HepG2 (cell line): ENCODE measurements around the gene TUBB4A. TPM values are rescaled to one million over a fixed set of nuclear protein-coding genes. Genes with fewer than 3 reads are reported as not detected.
A peak's percentile ranks its signal among the peaks of the same experiment; 100 is the strongest.

Experiments
- BCL6 ChIP-seq: IDR thresholded peaks from 2 replicates; pipeline ENCODE4 v1.6.1; 2016; ENCODE audit warnings: missing genetic modification reagents, missing compliant biosample characterization
- CCAR2 ChIP-seq: fragments of 200-400 bp; formaldehyde crosslinking; optimal IDR thresholded peaks from 2 replicates; pipeline ENCODE3; 2018; ENCODE audit warnings: low read depth, mild to moderate bottlenecking, low read length, moderate library complexity
- CREBL2 ChIP-seq: sonication (generic); formaldehyde crosslinking; IDR thresholded peaks from 2 replicates; pipeline ENCODE4 v1.8.1; 2023; ENCODE audit warnings: missing genetic modification reagents, mild to moderate bottlenecking, borderline replicate concordance
- DMAP1 ChIP-seq: IDR thresholded peaks from 2 replicates; pipeline ENCODE4 v1.6.1; 2016
- DRAP1 ChIP-seq: IDR thresholded peaks from 2 replicates; pipeline ENCODE4 v1.6.1; 2016; ENCODE audit warnings: missing genetic modification reagents, missing compliant biosample characterization
- FOXC1 ChIP-seq: sonication (generic); formaldehyde crosslinking; IDR thresholded peaks from 2 replicates; pipeline ENCODE4 v1.8.0; 2022; ENCODE audit warnings: mild to moderate bottlenecking, missing genetic modification reagents, borderline replicate concordance
- HOXA3 ChIP-seq: sonication (generic); formaldehyde crosslinking; IDR thresholded peaks from 2 replicates; pipeline ENCODE4 v1.5.0; 2020; ENCODE audit warnings: missing genetic modification reagents
- IRF1 ChIP-seq: sonication (generic); formaldehyde crosslinking; IDR thresholded peaks from 2 replicates; pipeline ENCODE4 v1.4.0; 2020; ENCODE audit warnings: low read depth, mild to moderate bottlenecking, missing genetic modification reagents
- MAX ChIP-seq: IDR thresholded peaks from 2 replicates; pipeline ENCODE4 v1.6.1; 2012; ENCODE audit warnings: inconsistent platforms
- PATZ1 ChIP-seq: sonication (generic); formaldehyde crosslinking; IDR thresholded peaks from 2 replicates; pipeline ENCODE4 v1.4.0; 2020; ENCODE audit warnings: missing genetic modification reagents
- SALL1 ChIP-seq: sonication (generic); formaldehyde crosslinking; IDR thresholded peaks from 2 replicates; pipeline ENCODE4 v1.8.0; 2022; ENCODE audit warnings: mild to moderate bottlenecking, missing genetic modification reagents
- THRA ChIP-seq: sonication (generic); formaldehyde crosslinking; IDR thresholded peaks from 2 replicates; pipeline ENCODE4 v1.4.0; 2020; ENCODE audit warnings: missing genetic modification reagents, borderline replicate concordance
- UBTF ChIP-seq: sonication (generic); formaldehyde crosslinking; IDR thresholded peaks from 2 replicates; pipeline ENCODE4 v1.4.0; 2020; ENCODE audit warnings: mild to moderate bottlenecking, missing genetic modification reagents
- ZNF687 ChIP-seq: sonication (generic); formaldehyde crosslinking; IDR thresholded peaks from 2 replicates; pipeline ENCODE4 v1.5.1; 2020; ENCODE audit warnings: mild to moderate bottlenecking, missing genetic modification reagents, moderate library complexity
- ZNF691 ChIP-seq: sonication (generic); formaldehyde crosslinking; IDR thresholded peaks from 2 replicates; pipeline ENCODE4 v1.4.0; 2020; ENCODE audit warnings: missing genetic modification reagents, low read depth, mild to moderate bottlenecking, borderline replicate concordance
- polyA plus RNA-seq, 8 experiments: library from polyadenylated mRNA; depleted of rRNA in 3 of 8; stranded (reverse) in 7 of 8; unstranded in 1 of 8; fragments of >200 nt; fragmentation: Illumina TruSeq in 4 of 8; extraction: Trizol in 4 of 8; gene quantifications; 2 replicates each; pipeline versions ENCODE4 v1.2.1 to v1.2.3, GENCODE V29; 2011 to 2016; ENCODE audit warnings: low read depth in 4 of 8, missing spikeins in 1 of 8, mixed read lengths in 1 of 8; ENCODE audit not compliant: insufficient read depth in 1 of 8
- total RNA-seq, 5 experiments: library from RNA; depleted of rRNA; stranded (reverse); fragments of >200 nt; fragmentation: Illumina TruSeq; extraction: Trizol; gene quantifications; 2 replicates each; pipeline ENCODE4 v1.2.3, GENCODE V29; 2016; ENCODE audit warnings: low read depth in 1 of 5

The TUBB4A gene
- total and polyA plus RNA-seq, 2 of the 13 experiments (the other 11 are each of a cell fraction or from before 2014, with no cell fraction given), result not detected

GRCh38 chr19:6516659-6517291, 14.7 kb upstream of the TUBB4A start (continued):
- 0 out of 2 replicates have a peak, but pooled peaks have one; percentile 17 for TF ChIP-seq MAX
- TF ChIP-seq ZNF687 (CRISPR knock-in tag), result peak; percentile 78
- TF ChIP-seq SALL1 (CRISPR knock-in tag), result peak; percentile 76
- no peak for TF ChIP-seq THRA (CRISPR knock-in tag)
- TF ChIP-seq CCAR2, result no peak
- peak; percentile 25; the same call in 1 of the 2 replicates for TF ChIP-seq HOXA3 (CRISPR knock-in tag)
- TF ChIP-seq UBTF (CRISPR knock-in tag), result peak; percentile 68
- peak; percentile 84 for TF ChIP-seq PATZ1 (CRISPR knock-in tag)
- TF ChIP-seq BCL6 (CRISPR knock-in tag), result 0 out of 2 replicates have a peak, but pooled peaks have one; percentile 22
- TF ChIP-seq ZNF691 (CRISPR knock-in tag), result 0 out of 2 replicates have a peak, but pooled peaks have one; percentile 36
- TF ChIP-seq IRF1 (CRISPR knock-in tag), result no peak
- peak; percentile 38; the same call in 1 of the 2 replicates for TF ChIP-seq DRAP1 (CRISPR knock-in tag)
- 0 out of 2 replicates have a peak, but pooled peaks have one; percentile 38 for TF ChIP-seq FOXC1
- TF ChIP-seq CREBL2 (CRISPR knock-in tag), result no peak
- TF ChIP-seq DMAP1 (CRISPR knock-in tag), result no peak
